GM12873 (cell line): Measurements from ENCODE around the gene POLE2.

Experiments used
- TF ChIP-seq, protein P1 (sequence below): IDR thresholded peaks from 2 replicates; pipeline ENCODE4 v1.5.1; 2012; ENCODE audit warnings: low read depth, mild to moderate bottlenecking, moderate library complexity, low read length, control low read depth; ENCODE audit not compliant: insufficient read depth; ENCODE audit errors: missing control alignments

The POLE2 gene

DNA sequence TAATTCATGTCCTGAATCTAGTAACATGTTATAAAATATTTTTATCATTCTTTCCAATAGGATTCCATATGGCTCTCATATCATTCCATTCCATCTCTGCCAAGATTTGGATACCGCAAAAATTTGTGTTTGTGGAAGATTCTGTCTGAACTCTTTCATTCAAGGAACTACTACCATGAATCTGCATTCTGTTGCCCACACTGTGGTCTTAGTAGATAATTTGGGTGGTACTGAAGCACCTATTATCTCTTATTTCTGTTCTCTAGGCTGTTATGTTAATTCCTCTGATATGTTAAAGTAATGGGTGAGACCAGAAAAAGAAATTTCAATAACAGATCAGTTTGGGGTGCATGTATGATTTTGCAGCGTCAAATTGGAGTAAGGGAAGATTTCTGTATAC is 73.8 kb downstream of the POLE2 start:
- TF ChIP-seq, protein P1, sequence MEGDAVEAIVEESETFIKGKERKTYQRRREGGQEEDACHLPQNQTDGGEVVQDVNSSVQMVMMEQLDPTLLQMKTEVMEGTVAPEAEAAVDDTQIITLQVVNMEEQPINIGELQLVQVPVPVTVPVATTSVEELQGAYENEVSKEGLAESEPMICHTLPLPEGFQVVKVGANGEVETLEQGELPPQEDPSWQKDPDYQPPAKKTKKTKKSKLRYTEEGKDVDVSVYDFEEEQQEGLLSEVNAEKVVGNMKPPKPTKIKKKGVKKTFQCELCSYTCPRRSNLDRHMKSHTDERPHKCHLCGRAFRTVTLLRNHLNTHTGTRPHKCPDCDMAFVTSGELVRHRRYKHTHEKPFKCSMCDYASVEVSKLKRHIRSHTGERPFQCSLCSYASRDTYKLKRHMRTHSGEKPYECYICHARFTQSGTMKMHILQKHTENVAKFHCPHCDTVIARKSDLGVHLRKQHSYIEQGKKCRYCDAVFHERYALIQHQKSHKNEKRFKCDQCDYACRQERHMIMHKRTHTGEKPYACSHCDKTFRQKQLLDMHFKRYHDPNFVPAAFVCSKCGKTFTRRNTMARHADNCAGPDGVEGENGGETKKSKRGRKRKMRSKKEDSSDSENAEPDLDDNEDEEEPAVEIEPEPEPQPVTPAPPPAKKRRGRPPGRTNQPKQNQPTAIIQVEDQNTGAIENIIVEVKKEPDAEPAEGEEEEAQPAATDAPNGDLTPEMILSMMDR, result no peak

DNA sequence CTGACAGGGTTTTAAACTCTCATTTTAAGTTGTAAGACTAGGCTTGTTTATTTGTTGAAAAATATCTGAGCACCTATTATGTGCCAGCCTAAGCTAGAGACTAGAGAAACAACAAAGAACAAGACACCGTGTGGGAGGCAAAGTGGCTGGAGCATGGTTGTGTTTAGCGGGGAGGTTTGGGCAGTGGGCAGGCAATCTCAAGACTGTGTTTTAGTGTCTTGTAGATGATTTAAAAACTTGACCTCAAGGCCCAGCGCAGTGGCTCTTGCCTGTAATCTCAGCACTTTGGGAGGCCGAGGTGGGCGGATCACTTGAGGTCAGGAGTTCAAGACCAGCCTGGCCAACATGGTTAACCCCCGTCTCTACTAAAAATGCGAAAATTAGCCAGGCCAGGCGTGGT is 75.3 kb downstream of the POLE2 start:
- TF ChIP-seq, protein P1, result no peak

DNA sequence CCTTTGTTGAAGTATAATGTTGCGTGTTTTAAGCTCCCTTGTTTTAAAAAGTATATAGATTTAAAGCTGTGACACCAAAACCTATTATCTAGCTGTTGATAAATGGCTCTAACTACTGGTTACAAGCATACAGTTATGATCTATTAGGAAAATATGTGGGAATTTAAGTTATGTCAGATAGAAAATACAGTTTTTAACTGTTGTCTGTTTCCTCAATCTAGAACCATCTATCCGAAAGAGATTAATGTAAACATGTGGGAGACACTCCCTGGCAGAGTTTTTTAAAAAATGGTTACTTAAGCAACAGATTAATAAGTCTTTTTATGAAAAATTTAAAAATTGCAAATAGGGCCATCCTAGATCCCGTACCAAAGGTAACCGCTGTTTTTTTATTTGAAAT is 75.8 kb downstream of the POLE2 start:
- TF ChIP-seq, protein P1, result no peak

DNA sequence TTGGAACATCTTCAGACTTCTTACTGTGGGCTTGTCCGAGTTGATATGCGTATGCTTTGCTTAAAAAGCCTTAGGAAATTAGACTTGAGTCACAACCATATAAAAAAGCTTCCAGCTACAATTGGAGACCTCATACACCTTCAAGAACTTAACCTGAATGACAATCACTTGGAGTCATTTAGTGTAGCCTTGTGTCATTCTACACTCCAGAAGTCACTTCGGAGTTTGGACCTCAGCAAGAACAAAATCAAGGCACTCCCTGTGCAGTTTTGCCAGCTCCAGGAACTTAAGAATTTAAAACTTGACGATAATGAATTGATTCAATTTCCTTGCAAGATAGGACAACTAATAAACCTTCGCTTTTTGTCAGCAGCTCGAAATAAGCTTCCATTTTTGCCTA is 80.4 kb downstream of the POLE2 start:
- TF ChIP-seq, protein P1, result no peak

DNA sequence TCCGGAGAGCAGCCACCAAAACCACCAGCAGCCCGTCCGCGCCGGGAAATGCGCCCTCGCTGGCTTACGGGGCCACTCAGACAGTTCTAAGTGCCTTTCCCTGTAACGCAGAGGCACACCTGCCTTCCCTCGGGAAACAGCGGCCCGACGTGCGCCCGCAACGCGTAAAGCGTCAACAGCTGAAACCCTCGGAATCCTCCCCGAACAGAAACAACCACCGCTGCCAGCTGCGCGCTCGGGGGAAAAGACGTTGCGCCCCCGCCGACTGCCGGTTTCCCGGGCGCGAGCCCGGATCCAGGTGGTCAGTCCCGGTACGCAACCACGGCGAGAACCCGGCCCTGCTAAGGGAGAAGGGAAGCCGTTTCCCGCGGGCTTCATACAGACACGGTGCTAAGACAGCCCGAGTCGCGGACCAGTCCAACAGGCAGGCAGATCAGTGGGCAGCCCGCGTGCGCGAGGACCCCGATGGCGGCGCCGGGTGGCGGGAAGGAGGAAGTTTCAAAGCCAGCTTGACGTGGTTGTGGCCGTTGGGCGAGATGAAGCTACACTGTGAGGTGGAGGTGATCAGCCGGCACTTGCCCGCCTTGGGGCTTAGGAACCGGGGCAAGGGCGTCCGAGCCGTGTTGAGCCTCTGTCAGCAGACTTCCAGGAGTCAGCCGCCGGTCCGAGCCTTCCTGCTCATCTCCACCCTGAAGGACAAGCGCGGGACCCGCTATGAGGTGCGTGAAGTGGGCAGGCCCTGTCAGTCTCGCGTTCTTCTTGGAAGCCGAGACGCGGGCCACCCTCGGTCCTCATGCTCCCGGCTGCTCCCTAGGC is 89.3 kb downstream of the POLE2 start, which contains the start of gene LRR1:
Gene LRR1, plus strand, starts transcription at position 456 of the 816 bp plus-strand sequence. Its CDS starts 81 bp downstream, at position 537.
- TF ChIP-seq, protein P1, result no peak

DNA sequence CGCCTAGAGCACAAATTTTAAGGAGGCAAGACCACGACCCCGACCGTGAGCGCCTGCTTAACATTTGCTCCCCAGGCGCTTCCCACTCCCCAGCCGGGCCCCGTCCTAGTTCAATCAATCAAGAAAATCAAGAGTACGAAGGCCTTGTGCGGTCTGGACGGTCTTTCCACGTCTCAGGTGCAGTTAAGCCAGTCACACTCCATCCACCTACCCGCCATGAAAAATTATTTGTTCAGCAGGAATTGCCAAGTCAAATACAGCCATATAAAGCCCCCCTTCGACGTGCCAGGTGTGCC is 89.9 kb downstream of the POLE2 start:
- TF ChIP-seq, protein P1, result no peak

DNA sequence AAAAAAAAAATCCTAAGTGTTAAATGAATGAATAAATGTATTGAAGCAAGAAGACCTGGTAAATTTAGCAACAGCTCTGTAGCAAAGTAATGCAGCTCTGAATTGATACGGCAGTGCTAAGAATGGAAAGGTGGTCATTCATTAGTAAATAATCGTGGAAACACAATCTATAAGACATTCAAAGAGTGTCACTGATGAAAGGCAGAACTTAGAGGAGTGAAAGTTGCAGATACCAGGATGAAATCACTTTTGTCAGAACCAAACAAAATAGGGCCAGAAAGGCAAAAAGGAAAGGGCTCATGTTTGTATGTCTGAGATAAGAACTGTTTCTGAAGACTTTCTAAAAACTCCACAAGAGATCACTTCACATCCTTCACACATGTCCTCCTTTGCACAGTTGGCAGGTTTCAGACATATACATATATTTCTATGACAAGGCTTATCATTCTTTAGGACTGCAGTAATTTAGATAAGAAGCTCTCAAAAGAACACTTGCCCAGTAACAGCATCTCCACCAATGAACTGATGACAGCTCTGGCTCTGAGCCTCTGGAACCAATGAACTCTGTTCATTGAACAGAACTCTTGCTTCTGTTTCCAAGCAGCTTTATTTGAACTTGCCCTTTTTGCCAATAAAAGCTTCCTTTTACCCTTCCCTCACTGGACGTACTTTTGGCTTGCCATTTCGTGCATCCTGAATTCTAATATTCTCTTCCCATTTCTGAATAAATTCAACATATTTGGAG is 93.5 kb downstream of the POLE2 start:
- TF ChIP-seq, protein P1, result no peak
